A549 (cell line): ENCODE data around the gene ARHGAP22.

Source experiments
- CTCF ChIP-seq: fragments of >200 bp; sonication (Bioruptor Twin); formaldehyde crosslinking; IDR thresholded peaks from 3 replicates; pipeline ENCODE4 v1.5.1; 2016
- EP300 ChIP-seq, 2 experiments: fragments of >200 bp; sonication (Bioruptor Twin); formaldehyde crosslinking; IDR thresholded peaks; 2 replicates in 1 of 2; 3 replicates in 1 of 2; pipeline ENCODE4 v1.6.1; 2016 to 2017
- ESRRA ChIP-seq: fragments of 150-350 bp; IDR thresholded peaks from 2 replicates; pipeline ENCODE4 v1.6.1; 2014; ENCODE audit warnings: mild to moderate bottlenecking, low read length, borderline replicate concordance
- MAX ChIP-seq: IDR thresholded peaks from 2 replicates; pipeline ENCODE4 v1.6.1; 2012
- POLR2A ChIP-seq: IDR thresholded peaks from 2 replicates; pipeline ENCODE4 v1.6.1; 2012; ENCODE audit warnings: mild to moderate bottlenecking, low read length
- RAD21 ChIP-seq, 2 experiments: fragments of >200 bp in 1 of 2; sonication (Bioruptor Twin) in 1 of 2; formaldehyde crosslinking in 1 of 2; IDR thresholded peaks in 1 of 2; conservative IDR thresholded peaks in 1 of 2; 2 replicates in 1 of 2; 3 replicates in 1 of 2; pipeline ENCODE4 v1.6.1; 2012 to 2018; ENCODE audit warnings: inconsistent platforms in 1 of 2
- RARB ChIP-seq: fragments of 250-450 bp; sonication (Bioruptor Pico); IDR thresholded peaks from 2 replicates; pipeline ENCODE4 v1.8.0; 2021; ENCODE audit warnings: mild to moderate bottlenecking, moderate library complexity
- RFX5 ChIP-seq: fragments of 450-650 bp; IDR thresholded peaks from 2 replicates; pipeline ENCODE4 v1.7.1; 2014; ENCODE audit warnings: antibody characterized with exemption, mild to moderate bottlenecking, moderate library complexity
- SREBF2 ChIP-seq: fragments of 450-650 bp; IDR thresholded peaks from 2 replicates; pipeline ENCODE4 v1.6.1; 2014; ENCODE audit warnings: mild to moderate bottlenecking, moderate library complexity
- ZNF302 ChIP-seq: fragments of 250-450 bp; sonication (Bioruptor Pico); IDR thresholded peaks from 2 replicates; pipeline ENCODE4 v1.9.0; 2021; ENCODE audit warnings: inconsistent platforms, mild to moderate bottlenecking, moderate library complexity

GRCh38 chr10:48612236-48612943, 7.5 kb upstream of the ARHGAP22 start:
- TF ChIP-seq CTCF: no peak
- TF ChIP-seq SREBF2: no peak
- no peak for TF ChIP-seq POLR2A
- TF ChIP-seq EP300 (IDR thresholded peaks at IDR 0.05): no peak
- no peak for TF ChIP-seq RFX5
- TF ChIP-seq RARB (CRISPR knock-in tag): no peak
- no peak for TF ChIP-seq RAD21 (conservative IDR thresholded peaks at IDR 0.05 in 1 of 2, IDR thresholded peaks at IDR 0.05 in 1 of 2)
- TF ChIP-seq ESRRA: no peak
- no peak for TF ChIP-seq MAX
- TF ChIP-seq ZNF302 (CRISPR knock-in tag): no peak
